Rectal smooth muscle tissue (tissue), 1 donor: ENCODE results near the gene PGM3.

Experiments
- H3K27ac ChIP-seq: one replicate; pipeline ENCODE4 v1.7.0; 2013; ENCODE audit warnings: low read depth, low read length, inconsistent platforms
- H3K27me3 ChIP-seq: one replicate; pipeline ENCODE4 v1.7.0; 2013; ENCODE audit warnings: low read length; ENCODE audit not compliant: control insufficient read depth, insufficient read depth
- H3K36me3 ChIP-seq: one replicate; pipeline ENCODE4 v1.7.0; 2013; ENCODE audit warnings: low read length; ENCODE audit not compliant: control insufficient read depth, insufficient read depth
- H3K4me1 ChIP-seq: one replicate; pipeline ENCODE4 v1.7.0; 2013; ENCODE audit warnings: low read length; ENCODE audit not compliant: control insufficient read depth, insufficient read depth
- H3K4me3 ChIP-seq: one replicate; pipeline ENCODE4 v1.7.0; 2013; ENCODE audit warnings: low read length
- H3K9ac ChIP-seq: one replicate; pipeline ENCODE4 v1.7.0; 2013; ENCODE audit warnings: low read length

PGM3 gene

DNA sequence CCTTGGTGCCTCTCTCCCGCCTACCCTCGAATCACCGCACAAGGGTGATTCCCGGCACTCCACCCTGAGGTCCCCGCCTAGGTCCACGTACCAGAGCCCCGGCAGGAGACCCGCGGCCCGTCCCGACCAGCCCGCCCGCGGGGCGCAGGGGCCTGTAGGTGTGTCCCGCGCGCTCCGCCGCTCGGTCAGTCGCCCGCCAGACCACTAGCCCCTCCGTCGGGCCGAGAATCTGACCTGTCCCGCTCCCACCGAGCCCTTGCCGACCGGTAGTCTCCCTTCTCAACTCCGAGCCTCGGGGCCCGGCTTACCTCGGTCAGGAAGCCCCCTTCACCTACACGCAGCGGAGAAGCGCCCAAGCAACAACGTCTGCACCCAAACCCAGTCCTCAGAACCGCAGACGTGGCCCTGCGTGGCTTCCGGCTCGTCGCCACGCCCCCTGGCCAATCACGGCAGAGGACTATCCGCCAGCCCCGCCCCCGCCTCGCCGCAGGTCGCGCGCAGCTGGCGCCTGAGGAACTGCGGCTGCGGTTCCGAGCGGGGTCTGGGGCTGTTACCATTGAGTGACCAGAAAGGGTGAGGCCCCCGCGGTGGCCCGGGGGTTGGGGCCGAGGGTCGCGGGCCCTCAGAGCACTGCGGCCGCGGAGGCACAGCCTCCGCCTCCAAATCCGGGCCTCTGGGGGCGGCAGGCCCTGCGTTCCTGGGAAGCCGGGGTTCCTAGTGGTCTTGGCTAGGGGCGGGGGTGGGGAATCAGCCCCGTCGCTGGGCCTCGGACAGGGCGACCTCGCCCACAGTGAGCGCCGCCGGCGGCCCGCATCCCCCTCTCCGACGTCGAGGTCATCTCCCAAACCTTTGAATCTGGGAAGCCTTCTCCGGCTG, at the start of gene PGM3, which contains the start of gene RWDD2A:
Gene PGM3 (minus strand): TSS at position 395 of the 876 bp plus-strand sequence. CDS start 2,253 bp downstream, outside the sequence.
Gene RWDD2A (plus strand): TSS at position 487 of the 876 bp plus-strand sequence. CDS start 1,095 bp downstream, outside the sequence.
- Histone ChIP-seq H3K36me3 (no peaks in the 10 kb centered on the region), H3K4me3 (peak within 1 kb of the TSS; percentile 92), H3K9ac (peak within 1 kb of the TSS; percentile 69), H3K4me1 (peaks cover 8% of the 10 kb centered on the region), H3K27ac (peak within 1 kb of the TSS; percentile 80), H3K27me3 (no peaks in the 10 kb centered on the region)

GRCh38 chr6:83231146-83231545, 38.1 kb upstream of the PGM3 start:
- H3K36me3 ChIP-seq, result no peaks in the 10 kb centered on the region
- no peak overlapping the region for H3K9ac ChIP-seq
- no peaks in the 10 kb centered on the region for H3K4me1 ChIP-seq
- H3K27ac ChIP-seq, result no peak overlapping the region
- H3K27me3 ChIP-seq, result no peaks in the 10 kb centered on the region
- H3K4me3 ChIP-seq, result no peak overlapping the region

DNA sequence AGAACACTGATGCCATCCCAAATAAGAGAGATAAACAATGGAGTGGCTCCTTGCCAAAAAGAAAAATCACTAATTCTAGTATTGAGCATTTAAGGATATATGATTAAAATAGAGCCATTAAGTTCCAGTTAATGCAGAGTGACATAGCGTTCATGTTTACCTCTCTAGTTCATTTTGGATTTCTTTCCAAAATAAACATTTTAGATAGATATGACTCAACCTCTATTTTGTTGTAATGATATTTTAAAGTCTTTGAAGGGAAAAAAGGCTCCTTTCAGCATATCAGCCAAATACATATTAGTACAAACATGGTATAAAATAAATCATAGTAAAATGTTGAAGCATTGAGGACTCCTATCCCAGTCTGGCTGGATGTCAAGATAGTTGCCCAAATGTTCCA, 33.5 kb upstream of the PGM3 start:
- no peak overlapping the region for H3K9ac ChIP-seq
- H3K4me3 ChIP-seq, result no peak overlapping the region
- no peaks in the 10 kb centered on the region for H3K36me3 ChIP-seq
- H3K27ac ChIP-seq, result no peak overlapping the region
- H3K4me1 ChIP-seq, result no peaks in the 10 kb centered on the region
- no peaks in the 10 kb centered on the region for H3K27me3 ChIP-seq

GRCh38 chr6:83221889-83222479, 28.9 kb upstream of the PGM3 start:
- H3K36me3 ChIP-seq, result no peaks in the 10 kb centered on the region
- no peak overlapping the region for H3K27ac ChIP-seq
- H3K4me1 ChIP-seq, result no peaks in the 10 kb centered on the region
- H3K9ac ChIP-seq, result no peak overlapping the region
- no peak overlapping the region for H3K4me3 ChIP-seq
- no peaks in the 10 kb centered on the region for H3K27me3 ChIP-seq

DNA sequence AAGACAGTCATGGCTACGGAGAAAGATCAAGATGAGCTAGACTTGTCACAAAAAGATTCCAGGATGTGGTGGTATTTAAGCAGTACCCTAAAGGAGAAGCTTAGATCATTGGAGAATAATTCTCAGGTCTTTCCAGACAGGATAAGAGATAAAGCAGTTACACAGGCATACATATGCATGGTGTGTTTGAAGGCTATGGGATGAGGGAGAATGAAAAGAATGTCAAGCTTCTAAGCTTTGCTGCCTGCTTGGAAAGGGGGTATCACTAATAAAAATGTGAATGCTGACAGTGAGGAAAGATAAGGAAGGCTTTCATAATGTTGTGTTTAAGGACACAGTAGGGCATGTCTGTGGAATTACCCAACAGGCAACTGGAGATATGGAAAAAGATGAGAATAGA, 28.2 kb upstream of the PGM3 start:
- H3K4me1 ChIP-seq, result no peaks in the 10 kb centered on the region
- H3K36me3 ChIP-seq, result no peaks in the 10 kb centered on the region
- no peak overlapping the region for H3K4me3 ChIP-seq
- no peak overlapping the region for H3K9ac ChIP-seq
- no peaks in the 10 kb centered on the region for H3K27me3 ChIP-seq
- H3K27ac ChIP-seq, result no peak overlapping the region

GRCh38 chr6:83220121-83220520, 27.1 kb upstream of the PGM3 start:
- H3K27me3 ChIP-seq, result no peaks in the 10 kb centered on the region
- H3K27ac ChIP-seq, result no peak overlapping the region
- no peak overlapping the region for H3K4me3 ChIP-seq
- no peaks in the 10 kb centered on the region for H3K4me1 ChIP-seq
- no peak overlapping the region for H3K9ac ChIP-seq
- no peaks in the 10 kb centered on the region for H3K36me3 ChIP-seq

- no peaks in the 10 kb centered on the region for H3K27me3 ChIP-seq
- H3K4me3 ChIP-seq, result no peak overlapping the region
- no peaks in the 10 kb centered on the region for H3K4me1 ChIP-seq
- no peak overlapping the region for H3K27ac ChIP-seq
- H3K9ac ChIP-seq, result no peak overlapping the region
- H3K36me3 ChIP-seq, result no peaks in the 10 kb centered on the region
These were observed 25.6 kb upstream of the PGM3 start for GRCh38 chr6:83218646-83219045.

DNA sequence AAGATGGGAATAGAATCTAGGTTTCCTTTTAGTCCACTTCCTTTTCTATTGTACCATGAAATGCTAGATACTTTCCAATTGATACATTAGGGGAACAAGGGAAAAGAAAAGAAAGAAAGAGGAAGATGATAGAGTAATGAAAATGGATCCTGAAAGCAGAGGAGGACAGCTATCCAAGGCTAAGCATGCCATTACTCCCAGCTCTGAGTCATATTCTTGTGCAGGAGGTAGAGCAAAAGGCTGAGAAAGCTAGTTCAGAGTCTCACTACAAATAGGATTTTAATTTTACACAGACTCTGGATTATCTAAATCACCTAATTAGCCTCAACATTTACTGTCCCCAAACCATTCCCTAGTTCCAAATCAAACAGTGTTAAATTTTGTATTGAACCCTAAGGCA, 23.7 kb upstream of the PGM3 start:
- Histone ChIP-seq H3K9ac (no peak overlapping the region), H3K27me3 (no peaks in the 10 kb centered on the region), H3K4me3 (no peak overlapping the region), H3K36me3 (no peaks in the 10 kb centered on the region), H3K4me1 (no peaks in the 10 kb centered on the region), H3K27ac (no peak overlapping the region)

GRCh38 chr6:83215131-83216047, 22.3 kb upstream of the PGM3 start:
- Histone ChIP-seq H3K9ac (no peak overlapping the region), H3K27ac (no peak overlapping the region), H3K36me3 (no peaks in the 10 kb centered on the region)

DNA sequence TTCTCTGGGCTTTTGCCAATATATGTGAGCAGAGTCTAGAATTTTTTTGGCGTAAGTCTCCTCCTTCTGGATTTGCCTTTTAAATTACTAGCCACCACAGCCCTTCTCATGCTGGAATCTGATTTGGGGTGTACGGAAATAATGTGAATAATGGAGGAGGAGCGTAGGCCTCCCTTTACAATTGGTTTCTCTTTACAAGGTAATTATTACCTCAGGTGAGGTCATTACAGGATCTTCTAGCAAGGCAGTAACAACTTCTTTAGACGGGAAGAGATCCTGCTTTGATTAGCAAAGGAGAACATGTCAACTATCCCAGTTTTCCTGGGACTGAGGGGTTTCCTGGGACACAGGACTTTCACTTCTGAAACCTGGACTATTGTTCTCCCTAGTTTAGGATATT, 9.0 kb upstream of the PGM3 start:
- no peaks in the 10 kb centered on the region for H3K27me3 ChIP-seq
- H3K9ac ChIP-seq, result no peak overlapping the region
- no peaks in the 10 kb centered on the region for H3K4me1 ChIP-seq
- H3K36me3 ChIP-seq, result no peaks in the 10 kb centered on the region
- H3K4me3 ChIP-seq, result no peak overlapping the region
- no peak overlapping the region for H3K27ac ChIP-seq

More at GRCh38 chr6:83215131-83216047, 22.3 kb upstream of the PGM3 start:
- H3K4me3 ChIP-seq, result no peak overlapping the region
- no peaks in the 10 kb centered on the region for H3K27me3 ChIP-seq
- H3K4me1 ChIP-seq, result no peaks in the 10 kb centered on the region

GRCh38 chr6:83199863-83200225, 6.8 kb upstream of the PGM3 start:
- no peak overlapping the region for H3K27ac ChIP-seq
- H3K27me3 ChIP-seq, result no peaks in the 10 kb centered on the region
- H3K4me3 ChIP-seq, result no peak overlapping the region
- no peak overlapping the region for H3K9ac ChIP-seq
- H3K36me3 ChIP-seq, result no peaks in the 10 kb centered on the region
- no peaks in the 10 kb centered on the region for H3K4me1 ChIP-seq

DNA sequence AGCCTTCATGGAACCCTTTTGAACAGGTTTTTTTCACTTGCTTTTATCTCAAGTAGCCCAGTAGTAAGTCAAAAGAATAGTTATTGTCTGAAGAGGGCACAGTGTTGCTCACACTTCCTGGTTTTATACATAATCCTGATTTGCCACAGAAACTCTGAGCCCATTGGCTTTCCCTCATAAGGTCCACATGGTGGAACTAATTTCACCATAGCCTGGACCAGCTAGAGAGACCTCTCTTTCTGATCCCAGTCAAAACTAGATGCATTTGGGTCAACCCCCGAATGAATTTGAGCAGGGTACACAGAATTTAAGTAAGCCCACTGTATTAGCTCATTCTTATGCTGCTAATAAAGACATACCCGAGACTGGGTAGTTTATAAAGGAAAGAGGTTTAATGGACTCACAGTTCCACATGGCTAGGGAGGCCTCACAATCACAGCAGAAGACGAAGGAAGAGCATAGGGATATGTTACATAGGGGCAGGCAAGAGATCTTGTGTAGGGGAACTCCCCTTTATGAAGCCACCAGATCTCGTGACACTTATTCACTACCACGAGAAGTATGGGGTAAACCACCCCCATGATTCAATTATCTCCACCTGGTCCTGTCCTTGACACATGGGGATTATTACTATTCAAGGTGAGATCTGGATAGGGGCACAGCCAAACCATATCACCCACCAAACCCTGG, 6.3 kb upstream of the PGM3 start:
- Histone ChIP-seq H3K36me3 (no peaks in the 10 kb centered on the region), H3K4me3 (no peak overlapping the region), H3K27me3 (no peaks in the 10 kb centered on the region), H3K4me1 (peaks cover 2% of the 10 kb centered on the region), H3K27ac (no peak overlapping the region), H3K9ac (no peak overlapping the region)
